Keratinocyte (primary cell): Measurements from ENCODE around the gene EEA1. TPM values are rescaled to one million over a fixed set of nuclear protein-coding genes. Genes with fewer than 3 reads are reported as not detected.
A peak's percentile ranks its signal among the peaks of the same experiment; 100 is the strongest.

ENCODE experiments used
- DNase-seq: peaks from one replicate; pipeline ENCODE4 v3.0.0-alpha.2; 2011; ENCODE audit warnings: low read depth, missing footprints, low spot score
- FAIRE-seq: peaks from 2 replicates; lab custom pipeline; 2011; peaks lifted over from hg19 to GRCh38; lab: Jason Lieb, UNC
- H2AFZ ChIP-seq: 2 replicates; pipeline ENCODE4 v1.6.0; 2012; ENCODE audit warnings: low read length, control low read depth, inconsistent platforms; ENCODE audit not compliant: control insufficient read depth
- H3K27ac ChIP-seq: 2 replicates; pipeline ENCODE4 v1.5.1; 2011; ENCODE audit warnings: low read length; ENCODE audit not compliant: control insufficient read depth, insufficient read depth
- H3K27me3 ChIP-seq: 3 replicates; pipeline ENCODE4 v1.6.0; 2011; ENCODE audit warnings: low read length; ENCODE audit not compliant: control insufficient read depth, insufficient read depth; ENCODE audit errors: extremely low read depth
- H3K36me3 ChIP-seq, 2 experiments: 2 replicates in 1 of 2; 3 replicates in 1 of 2; pipeline ENCODE4 v1.5.1; 2011; ENCODE audit warnings: low read length in 2 of 2, mild to moderate bottlenecking in 1 of 2; ENCODE audit not compliant: control insufficient read depth in 2 of 2, insufficient read depth in 2 of 2; ENCODE audit errors: extremely low read depth in 1 of 2
- H3K4me1 ChIP-seq: 3 replicates; pipeline ENCODE4 v1.5.1; 2011; ENCODE audit warnings: low read length; ENCODE audit not compliant: control insufficient read depth, insufficient read depth; ENCODE audit errors: extremely low read depth
- H3K4me2 ChIP-seq: 3 replicates; pipeline ENCODE4 v1.6.0; 2011; ENCODE audit warnings: low read depth, low read length; ENCODE audit not compliant: control insufficient read depth, insufficient read depth; ENCODE audit errors: extremely low read depth
- H3K4me3 ChIP-seq, 3 experiments: fragments of 200-600 bp in 1 of 3; sonication (generic) in 1 of 3; 2 replicates in 2 of 3; 3 replicates in 1 of 3; pipeline ENCODE4 v1.5.1; 2011 to 2016; ENCODE audit warnings: low read length in 3 of 3, mild to moderate bottlenecking in 3 of 3, control low read depth in 2 of 3, inconsistent platforms in 1 of 3, low read depth in 1 of 3, mixed read lengths in 1 of 3, mixed run types in 1 of 3, moderate library complexity in 1 of 3; ENCODE audit not compliant: control insufficient read depth in 2 of 3, insufficient read depth in 2 of 3; ENCODE audit errors: extremely low read depth in 1 of 3
- H3K79me2 ChIP-seq: 2 replicates; pipeline ENCODE4 v1.6.0; 2012; ENCODE audit warnings: low read length; ENCODE audit not compliant: control insufficient read depth, insufficient read depth
- H3K9ac ChIP-seq: 3 replicates; pipeline ENCODE4 v1.6.0; 2011; ENCODE audit warnings: low read length; ENCODE audit not compliant: control insufficient read depth, insufficient read depth; ENCODE audit errors: extremely low read depth
- H3K9me1 ChIP-seq: 3 replicates; pipeline ENCODE4 v1.6.0; 2011; ENCODE audit warnings: low read length; ENCODE audit not compliant: control insufficient read depth, insufficient read depth; ENCODE audit errors: extremely low read depth
- H3K9me3 ChIP-seq: 2 replicates; pipeline ENCODE4 v1.5.1; 2012; ENCODE audit warnings: low read depth, low read length; ENCODE audit not compliant: control insufficient read depth
- H4K20me1 ChIP-seq: 3 replicates; pipeline ENCODE4 v1.6.0; 2011; ENCODE audit warnings: low read length; ENCODE audit not compliant: control insufficient read depth, insufficient read depth; ENCODE audit errors: extremely low read depth
- CTCF ChIP-seq, 3 experiments: IDR thresholded peaks in 1 of 3; conservative IDR thresholded peaks in 1 of 3; optimal IDR thresholded peaks in 1 of 3; 2 replicates in 2 of 3; 3 replicates in 1 of 3; pipeline versions ENCODE3 to v1.5.1; 2011; ENCODE audit warnings: low read length in 3 of 3, mild to moderate bottlenecking in 3 of 3, moderate library complexity in 2 of 3, control low read depth in 1 of 3, inconsistent platforms in 1 of 3; ENCODE audit not compliant: insufficient read depth in 2 of 3; ENCODE audit errors: extremely low read depth in 1 of 3
- EZH2 ChIP-seq: IDR thresholded peaks from one replicate; pipeline ENCODE4 v1.6.1; 2012; ENCODE audit warnings: inconsistent platforms, mild to moderate bottlenecking, low read length, moderate library complexity
- dilution Hi-C: fragments of 300-500 bp; cut with MboI; formaldehyde crosslinking; loops from one replicate; pipeline ENCODE4 v1.7.0; 2020; ENCODE audit warnings: low sequenced_read_pairs; ENCODE audit not compliant: extremely low pct_ligation_motif_present
- polyA plus RNA-seq, 5 experiments: library from polyadenylated mRNA; depleted of rRNA in 3 of 5; stranded (reverse) in 3 of 5; stranded (forward) in 1 of 5; unstranded in 1 of 5; fragments of >200 nt; gene quantifications; 1 replicate in 1 of 5; 2 replicates in 3 of 5; 3 replicates in 1 of 5; pipeline versions ENCODE4 v1.2.1 to v1.2.3, GENCODE V29; 2011 to 2012; ENCODE audit warnings: missing spikeins in 2 of 5, low read depth in 1 of 5, low replicate concordance in 1 of 5

Gene EEA1
- polyA plus RNA-seq, 1 donor (not counting 4 experiments of a cell fraction or from before 2014, with no cell fraction given), result 14.3 TPM

DNA sequence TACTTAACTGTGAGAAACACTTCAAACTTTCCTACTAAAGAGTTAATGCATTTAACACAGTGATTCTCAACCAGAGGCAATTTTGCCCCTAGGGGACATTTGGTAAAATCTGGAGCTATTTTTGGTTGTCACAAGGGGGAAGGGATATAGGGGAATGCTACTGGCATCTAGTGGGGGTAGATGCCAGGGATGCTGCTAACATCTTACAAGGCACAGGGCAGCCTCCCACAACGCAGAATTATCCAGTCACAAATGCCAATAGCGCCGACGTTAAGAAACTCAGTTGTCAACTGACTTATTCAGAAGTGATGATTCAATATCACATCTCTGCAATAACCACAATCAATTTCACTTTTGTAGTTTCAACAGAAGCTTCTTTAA, 2.0 kb downstream of the EEA1 start:
- peaks cover 27% of the 10 kb centered on the region for H3K4me1 ChIP-seq
- H3K27ac ChIP-seq, result peak overlapping the region; percentile 90
- dilution Hi-C loops, result no loop called here

GRCh38 chr12:92926549-92926948, 2.5 kb downstream of the EEA1 start:
- dilution Hi-C loops, result no loop called here
- Histone ChIP-seq H3K27me3 (no peaks in the 10 kb centered on the region), H3K9ac (peak overlapping the region; percentile 43), H3K4me3 (peak overlapping the region; percentile 70 to 85 (median 75)), H3K9me3 (no peaks in the 10 kb centered on the region), H3K36me3 (no peaks in the 10 kb centered on the region), H4K20me1 (no peaks in the 10 kb centered on the region), H3K4me2 (peak overlapping the region; percentile 89), H3K79me2 (peaks cover 56% of the 10 kb centered on the region), H2AFZ (no peak overlapping the region), H3K27ac (peak overlapping the region; percentile 90), H3K4me1 (peaks cover 27% of the 10 kb centered on the region), H3K9me1 (no peaks in the 10 kb centered on the region)
- FAIRE-seq (no peak), DNase-seq (no peak)
- TF ChIP-seq CTCF (optimal IDR thresholded peaks at IDR 0.05 in 1 of 3, IDR thresholded peaks at IDR 0.05 in 1 of 3, conservative IDR thresholded peaks at IDR 0.05 in 1 of 3; ENCODE audit: extremely low read depth in 1 of 3, insufficient read depth in 2 of 3, low read length in 3 of 3), result no peak
- TF ChIP-seq EZH2, result no peak

More for the DNA sequence above, 2.0 kb downstream of the EEA1 start:
- H3K4me3 ChIP-seq, result peak overlapping the region; percentile 70 to 85 (median 75)
- H3K27me3 ChIP-seq, result no peaks in the 10 kb centered on the region
- no peak for FAIRE-seq
- peak overlapping the region; percentile 96 for H3K9ac ChIP-seq
- no peak overlapping the region for H2AFZ ChIP-seq
- H3K4me2 ChIP-seq, result peak overlapping the region; percentile 89
- no peak for DNase-seq
- no peaks in the 10 kb centered on the region for H3K36me3 ChIP-seq
- H3K9me3 ChIP-seq, result no peaks in the 10 kb centered on the region
- H3K79me2 ChIP-seq, result peaks cover 53% of the 10 kb centered on the region
- H4K20me1 ChIP-seq, result no peaks in the 10 kb centered on the region
- no peaks in the 10 kb centered on the region for H3K9me1 ChIP-seq
- TF ChIP-seq EZH2, result no peak
- TF ChIP-seq CTCF (optimal IDR thresholded peaks at IDR 0.05 in 1 of 3, IDR thresholded peaks at IDR 0.05 in 1 of 3, conservative IDR thresholded peaks at IDR 0.05 in 1 of 3; ENCODE audit: extremely low read depth in 1 of 3, insufficient read depth in 2 of 3, low read length in 3 of 3), result peak in 2 of 3 experiments; percentile 17 to 49
